ENCODE data around the gene CHMP1A.
"Not testable (repeated sequence)": the region's sequence is repeated elsewhere in the genome, so short reads cannot be mapped to it uniquely, and the experiment has no call there.

The CHMP1A gene

DNA sequence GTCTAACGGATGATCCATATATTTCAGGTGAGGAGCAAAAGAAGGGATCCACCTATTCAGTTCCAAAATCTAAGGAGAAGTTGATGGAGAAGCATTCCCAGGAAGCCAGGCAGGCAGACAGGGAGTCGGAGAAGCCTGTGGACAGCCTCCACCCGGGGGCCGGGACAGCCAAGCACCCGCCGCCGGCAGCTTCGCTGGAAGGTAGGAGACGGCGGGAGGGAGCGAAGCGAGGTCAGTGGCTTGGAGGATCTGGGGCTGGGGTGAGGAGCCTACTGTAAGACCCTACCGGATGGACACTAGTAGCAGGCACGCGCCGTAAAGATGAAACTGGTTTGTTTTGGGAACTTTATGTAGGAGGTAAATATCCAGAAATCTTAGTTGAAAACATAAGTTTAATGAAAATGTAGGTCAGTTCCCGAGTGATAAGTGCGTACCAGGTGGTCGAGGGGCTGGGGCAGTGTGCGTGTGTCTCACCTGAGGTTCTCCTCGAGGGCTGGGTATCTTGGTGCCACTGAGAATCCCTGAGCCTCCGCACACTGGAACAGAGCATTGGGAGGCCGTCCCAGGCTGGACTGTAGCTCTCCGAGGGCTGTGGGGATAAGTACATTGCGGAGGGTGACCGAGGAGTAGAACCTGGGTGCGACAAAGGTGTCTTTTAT is 842 bp upstream of the CHMP1A start:
- no peak for DNase-seq (ENCODE audit: low read depth)

DNA sequence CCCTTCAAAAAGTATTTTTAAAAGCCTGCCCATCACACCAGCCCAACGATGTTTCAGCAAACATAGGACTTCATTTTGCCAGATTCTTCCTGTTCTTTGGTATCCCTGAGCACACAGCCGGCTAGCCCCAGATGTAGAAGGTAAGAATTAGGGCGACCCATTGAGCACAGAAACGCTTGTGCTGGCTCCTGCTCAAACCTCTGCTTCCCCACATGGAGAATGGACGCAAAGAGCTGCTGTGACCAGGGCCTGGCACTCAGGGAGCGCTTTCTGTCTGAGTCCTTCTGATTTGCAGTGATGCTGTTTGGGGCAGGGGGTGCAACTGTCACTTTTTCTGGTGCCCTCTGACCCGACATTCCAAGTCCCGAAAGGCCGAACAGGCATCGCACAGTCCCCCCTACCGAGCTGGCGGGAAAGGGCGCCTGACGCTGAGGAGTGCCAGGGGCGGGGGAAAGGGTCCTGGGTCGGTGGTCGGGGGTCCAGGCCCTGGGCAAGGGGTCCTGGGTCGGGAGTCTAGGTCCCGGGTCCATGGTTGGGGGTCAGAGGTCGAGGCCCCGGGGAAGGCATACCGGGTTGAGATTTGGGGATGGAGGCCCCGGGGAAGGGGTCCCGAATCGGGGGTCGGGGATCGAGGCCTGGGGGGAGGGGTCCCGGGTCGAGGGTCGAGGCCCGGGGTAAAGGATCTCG is 930 bp downstream of the CHMP1A start:
- no peak for DNase-seq (ENCODE audit: low read depth)

DNA sequence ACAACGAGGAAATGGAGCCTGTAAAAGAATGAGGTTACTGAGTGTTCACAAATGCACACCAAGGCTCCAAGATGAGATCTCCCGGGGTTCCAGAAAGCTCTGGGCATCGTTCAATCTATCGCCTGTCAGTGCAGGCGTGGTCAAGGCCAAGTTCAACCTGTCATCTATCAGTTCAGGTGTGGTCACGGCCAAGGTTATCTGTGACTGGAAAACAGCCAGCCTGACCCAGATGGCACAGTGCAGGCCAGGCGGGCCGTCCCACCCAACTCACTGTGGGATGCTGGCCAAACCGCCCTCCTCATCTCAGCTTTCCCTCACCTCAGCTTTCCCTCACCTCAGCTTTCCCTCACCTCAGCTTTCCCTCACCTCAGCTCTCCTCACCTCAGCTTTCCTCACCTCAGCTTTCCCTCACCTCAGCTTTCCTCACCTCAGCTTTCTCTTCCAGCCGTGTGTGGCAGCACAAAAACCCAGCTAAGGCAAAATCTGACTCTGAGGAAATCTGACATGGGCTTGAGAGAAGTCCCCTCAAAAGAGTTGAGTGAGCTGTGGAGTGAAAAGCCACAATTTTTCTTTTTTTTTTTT is 2.4 kb downstream of the CHMP1A start:
- DNase-seq (ENCODE audit: low read depth): no peak

DNA sequence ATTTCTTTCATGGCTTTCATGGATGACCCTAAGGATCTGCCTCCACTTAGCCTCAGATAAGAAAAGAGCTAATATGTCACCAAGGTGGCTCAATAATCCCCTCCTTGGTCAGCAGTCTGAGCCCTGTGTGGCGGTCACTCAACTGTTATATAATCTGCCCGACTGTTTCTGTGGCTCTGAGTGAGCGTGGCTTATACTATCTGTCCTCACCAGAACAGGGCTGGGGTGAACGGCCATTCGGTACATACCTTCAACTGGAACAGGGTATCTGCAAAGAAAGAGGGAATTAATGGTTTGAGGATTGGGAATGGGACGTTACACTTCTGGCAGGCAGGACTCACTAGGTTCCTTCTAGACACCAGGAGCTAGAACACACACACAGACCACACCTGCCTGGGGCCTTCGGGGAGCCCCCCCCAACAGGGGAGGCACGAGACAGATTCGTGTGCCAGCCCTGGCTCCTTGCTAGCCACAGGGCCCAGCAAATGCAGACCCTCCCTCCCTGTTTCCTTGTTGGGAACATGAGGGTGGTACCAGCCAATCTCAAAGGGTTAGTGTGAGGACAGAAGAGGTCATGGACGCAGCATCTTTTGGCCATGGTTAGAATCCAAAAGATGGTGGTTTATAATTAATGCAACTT is 3.7 kb downstream of the CHMP1A start:
- no peak for DNase-seq (ENCODE audit: low read depth)

DNA sequence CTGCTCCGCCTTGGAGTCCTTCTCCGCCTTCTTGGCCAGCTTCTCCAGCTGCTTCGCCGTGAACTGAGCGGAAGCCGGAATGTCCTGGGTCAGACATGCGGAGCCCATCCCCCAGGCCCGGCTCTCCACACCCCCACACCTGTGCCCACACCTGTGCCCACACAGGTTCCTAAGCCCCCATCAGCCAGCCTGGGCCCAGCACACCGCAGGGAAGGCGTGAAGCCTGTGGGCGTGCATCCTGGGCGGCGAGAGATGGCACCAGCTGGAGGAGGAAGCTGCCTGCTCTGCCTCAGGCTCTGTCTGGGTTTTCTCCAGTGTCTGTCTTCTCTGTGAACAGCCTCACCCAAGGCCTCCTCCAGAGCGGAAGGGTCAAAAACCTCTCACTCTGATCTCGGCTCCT is 5.9 kb downstream of the CHMP1A start:
- DNase-seq (ENCODE audit: low read depth): no peak

DNA sequence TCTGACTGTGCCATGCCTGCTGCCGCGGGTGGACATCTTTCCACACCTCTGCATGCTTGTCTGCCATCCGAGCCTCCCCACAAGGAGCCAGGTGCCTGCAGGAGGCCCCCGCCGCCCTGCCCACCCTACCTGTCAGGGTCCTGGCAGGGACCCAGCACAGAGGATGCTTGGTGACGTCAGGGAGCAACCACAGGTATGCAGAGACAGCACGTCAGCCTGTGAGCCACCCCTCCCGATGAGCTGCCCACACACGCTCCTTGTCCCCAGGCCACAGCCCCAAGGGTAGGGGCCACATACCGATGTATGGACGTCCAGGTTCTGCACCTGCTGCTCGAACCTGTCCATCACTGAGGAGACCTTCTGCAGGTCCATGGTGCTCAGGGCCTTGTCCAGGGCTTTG is 10.6 kb downstream of the CHMP1A start:
- DNase-seq (ENCODE audit: low read depth): no peak

DNA sequence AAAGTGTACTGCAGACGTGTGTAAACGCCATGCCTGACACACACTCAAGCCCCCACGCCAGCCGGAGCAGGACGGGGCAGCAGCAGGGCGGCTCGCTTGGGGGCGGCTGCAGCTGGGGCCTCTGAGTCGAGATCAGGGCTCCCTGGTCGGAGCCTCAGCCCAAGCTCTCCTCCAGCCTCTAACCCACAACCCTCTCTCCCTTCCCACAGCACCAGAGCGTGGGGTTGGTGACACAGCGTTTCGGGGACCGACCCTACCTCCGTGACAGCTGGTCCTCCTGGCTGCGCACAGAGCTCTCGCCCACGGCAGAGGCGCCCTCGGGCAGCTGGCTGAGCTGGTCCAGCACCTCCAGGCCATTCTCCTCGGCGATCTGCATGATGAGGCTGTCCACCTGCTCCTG is 11.2 kb downstream of the CHMP1A start:
- DNase-seq (ENCODE audit: low read depth): no peak

DNA sequence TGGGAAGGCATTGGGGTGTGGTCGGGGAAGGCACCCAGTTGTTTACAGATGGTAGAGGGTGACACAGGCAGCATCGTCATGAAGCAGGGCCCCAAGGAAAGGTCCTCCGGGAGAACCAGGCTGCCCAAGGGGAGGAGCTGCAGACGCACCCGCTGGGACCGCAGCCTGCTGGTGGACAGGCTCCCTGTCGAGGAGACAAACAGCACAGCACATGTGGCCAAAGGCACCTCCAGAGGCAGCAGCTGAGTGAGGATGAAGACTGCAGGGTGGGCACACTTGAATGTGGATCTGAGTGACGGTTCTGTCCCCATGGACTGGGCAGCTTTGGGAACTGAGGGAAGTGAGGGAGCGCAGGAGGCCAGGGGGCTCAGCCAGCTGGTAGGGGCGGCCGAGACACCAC is 12.4 kb downstream of the CHMP1A start:
- no peak for DNase-seq (ENCODE audit: low read depth)

DNA sequence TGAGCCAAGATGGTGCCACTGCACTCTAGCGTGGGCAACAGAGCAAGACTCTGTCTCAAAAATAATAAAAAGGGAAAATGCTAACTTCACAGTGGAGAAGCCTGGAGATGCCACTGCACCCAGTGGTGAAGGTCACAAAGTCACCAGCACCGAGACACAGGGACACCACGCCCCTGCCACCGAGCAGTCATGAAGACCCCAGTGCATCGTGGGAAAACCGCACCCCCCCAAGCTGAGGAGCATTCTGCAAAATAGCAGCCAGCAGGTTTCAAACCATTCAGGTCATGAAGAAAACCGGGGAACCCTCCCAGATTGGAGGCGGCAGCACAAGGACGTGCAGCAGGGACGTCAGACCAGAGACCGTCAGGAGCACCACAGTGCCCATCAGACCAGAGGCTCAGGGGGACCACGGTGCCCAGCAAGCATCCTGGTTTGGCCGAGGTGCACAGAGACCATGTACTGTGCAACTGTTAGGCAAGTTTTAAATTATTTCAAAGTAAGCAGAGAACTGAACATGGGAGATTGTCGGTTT is 13.7 kb downstream of the CHMP1A start:
- DNase-seq (ENCODE audit: low read depth): no peak

DNA sequence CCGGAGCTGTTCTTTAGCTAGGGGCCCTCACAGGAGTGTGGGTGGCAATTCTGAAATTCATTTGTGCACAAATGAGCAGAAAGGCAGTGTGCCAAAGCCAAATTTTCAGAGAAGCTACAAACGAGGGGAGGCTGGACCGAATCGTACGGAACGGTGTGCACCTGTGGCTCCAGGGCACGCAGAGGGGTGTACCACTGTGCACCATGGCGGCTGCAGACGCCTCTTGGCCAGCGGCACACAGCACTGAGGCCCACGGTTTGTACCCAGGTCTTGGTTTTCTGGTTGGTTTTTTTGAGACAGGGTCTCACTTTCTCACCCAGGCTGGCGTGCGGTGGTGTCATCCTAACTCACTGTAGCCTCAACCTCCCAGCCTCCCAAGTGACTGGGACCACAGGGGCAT is 14.9 kb downstream of the CHMP1A start:
- DNase-seq (ENCODE audit: low read depth): no peak

DNA sequence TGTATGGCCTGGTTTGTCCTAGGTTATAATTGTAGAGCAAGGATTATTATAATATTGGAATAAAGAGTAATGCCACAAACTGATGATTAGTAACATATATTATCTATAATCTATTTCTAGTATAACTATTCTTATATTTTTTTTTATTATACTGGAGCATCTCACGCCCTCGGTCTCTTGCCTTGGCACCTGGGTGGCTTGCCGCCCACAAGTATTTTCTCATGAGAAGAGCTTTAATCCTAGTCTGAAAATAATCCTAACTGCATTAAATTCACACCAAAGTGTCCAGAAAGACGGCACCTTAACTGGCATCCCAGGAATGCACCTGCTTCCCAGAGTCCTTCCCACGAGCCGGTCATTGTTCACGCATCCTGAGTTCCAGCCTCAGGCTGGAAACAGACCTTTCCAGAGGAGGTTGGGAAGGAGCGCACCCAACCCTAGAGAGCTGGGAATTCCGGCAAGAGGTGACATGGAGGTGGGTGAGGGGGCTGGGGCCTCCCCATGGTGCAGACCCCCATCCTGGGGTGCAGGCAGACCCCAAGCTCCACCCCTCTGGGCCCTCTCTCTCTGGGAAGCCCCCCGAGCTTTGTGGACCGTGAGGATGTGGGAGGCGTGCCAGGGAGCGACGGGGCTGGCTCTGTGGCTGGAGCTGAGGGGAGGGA is 15.9 kb downstream of the CHMP1A start:
- DNase-seq (ENCODE audit: low read depth): no peak

DNA sequence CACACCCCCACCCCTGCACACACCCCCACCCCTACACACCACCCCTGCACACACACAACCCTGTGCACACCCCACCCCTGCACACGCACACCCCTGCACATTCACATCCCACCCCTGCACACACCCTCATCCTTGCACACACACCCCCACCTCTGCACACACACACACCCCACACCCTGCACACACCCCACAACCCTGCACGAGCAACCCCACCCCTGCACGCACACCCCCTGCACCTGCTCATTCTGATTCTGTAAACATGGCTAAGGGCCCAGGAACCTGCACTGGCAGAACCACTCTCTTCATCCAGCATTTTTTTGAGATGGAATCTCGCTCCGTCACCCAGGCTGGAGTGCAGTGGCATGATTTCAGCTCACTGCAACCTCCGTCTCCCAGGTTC is 18.1 kb downstream of the CHMP1A start:
- no peak for DNase-seq (ENCODE audit: low read depth)

DNA sequence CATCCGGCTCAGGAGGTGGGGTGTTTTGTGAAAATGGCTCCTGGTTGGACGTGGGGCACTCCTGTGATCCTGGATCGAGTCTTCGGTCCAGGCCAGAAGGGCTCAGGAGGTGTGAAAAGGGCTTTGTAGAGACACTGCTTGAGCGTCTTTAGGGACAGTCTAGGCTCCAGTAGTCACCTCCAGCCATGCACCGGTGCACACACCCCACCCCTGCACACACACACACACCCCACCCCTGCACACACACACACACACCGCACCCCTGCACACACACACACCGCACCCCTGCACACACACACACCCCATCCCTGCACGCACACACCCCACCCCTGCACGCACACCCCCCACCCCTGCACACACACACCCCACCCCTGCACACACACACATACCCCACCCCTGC is 19.1 kb downstream of the CHMP1A start:
- no peak for DNase-seq (ENCODE audit: low read depth)

DNA sequence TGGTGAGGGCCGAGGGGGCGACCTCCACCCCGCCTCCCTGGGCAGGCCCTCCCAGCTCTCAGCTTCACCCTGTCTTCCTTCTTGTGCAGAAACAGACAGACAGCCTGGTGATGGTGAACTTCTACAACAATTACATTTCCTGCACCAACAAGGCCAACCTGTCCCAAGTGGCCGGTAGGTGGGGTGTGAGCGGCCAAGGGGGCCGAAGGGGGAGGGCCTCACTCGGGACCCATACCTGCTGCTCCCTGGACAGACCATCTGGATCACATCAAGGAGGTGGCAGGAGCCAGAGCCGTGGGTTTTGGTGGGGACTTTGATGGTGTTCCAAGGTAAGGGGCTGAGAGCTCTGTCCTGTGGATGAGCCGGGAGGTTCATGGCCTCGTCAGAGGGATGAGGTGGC is 20.1 kb downstream of the CHMP1A start:
- DNase-seq (ENCODE audit: low read depth): no peak

DNA sequence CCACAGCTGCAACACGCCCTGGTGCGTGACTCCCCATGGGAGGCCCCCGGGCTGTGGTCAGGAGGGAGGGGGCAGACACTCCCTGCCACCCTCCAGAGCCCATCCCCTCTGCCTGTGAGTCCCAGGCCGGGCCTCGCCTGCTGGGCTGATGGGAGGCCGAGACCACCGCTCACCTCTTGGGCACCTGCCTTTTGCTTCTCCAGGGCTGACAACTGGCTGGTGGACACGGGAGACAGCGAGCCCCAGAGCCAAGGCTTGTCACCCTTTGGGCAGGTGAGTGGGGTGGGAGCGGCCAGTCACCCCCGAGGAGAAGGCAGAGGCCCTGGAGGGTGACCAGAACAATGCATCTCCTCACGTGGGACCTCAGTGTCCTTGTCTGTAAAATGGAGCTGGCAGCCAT is 20.8 kb downstream of the CHMP1A start:
- DNase-seq (ENCODE audit: low read depth): no peak

DNA sequence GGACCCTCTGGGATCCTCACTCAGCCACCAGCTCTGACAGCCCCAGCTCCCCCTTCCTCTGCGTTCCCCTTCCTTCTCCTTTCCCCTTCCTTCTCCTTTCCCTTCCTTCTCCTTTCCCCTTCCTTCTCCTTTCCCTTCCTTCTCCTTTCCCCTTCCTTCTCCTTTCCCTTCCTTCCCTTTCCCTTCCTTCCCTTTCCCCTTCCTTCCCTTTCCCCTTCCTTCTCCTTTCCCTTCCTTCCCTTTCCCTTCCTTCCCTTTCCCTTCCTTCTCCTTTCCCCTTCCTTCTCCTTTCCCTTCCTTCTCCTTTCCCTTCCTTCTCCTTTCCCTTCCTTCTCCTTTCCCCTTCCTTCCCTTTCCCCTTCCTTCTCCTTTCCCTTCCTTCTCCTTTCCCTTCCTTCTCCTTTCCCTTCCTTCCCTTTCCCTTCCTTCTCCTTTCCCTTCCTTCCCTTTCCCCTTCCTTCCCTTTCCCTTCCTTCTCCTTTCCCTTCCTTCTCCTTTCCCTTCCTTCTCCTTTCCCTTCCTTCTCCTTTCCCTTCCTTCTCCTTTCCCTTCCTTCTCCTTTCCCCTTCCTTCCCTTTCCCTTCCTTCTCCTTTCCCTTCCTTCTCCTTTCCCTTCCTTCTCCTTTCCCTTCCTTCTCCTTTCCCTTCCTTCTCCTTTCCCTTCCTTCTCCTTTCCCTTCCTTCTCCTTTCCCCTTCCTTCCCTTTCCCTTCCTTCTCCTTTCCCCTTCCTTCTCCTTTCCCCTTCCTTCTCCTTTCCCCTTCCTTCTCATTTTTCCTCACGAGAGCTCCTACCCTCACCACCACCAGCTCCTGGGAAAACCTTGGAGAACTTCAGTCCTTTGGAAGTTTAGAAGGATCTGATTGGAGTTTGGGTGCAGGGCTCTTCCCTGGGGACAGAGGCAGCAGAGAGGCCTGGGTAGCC is 22.8 kb downstream of the CHMP1A start:
- DNase-seq (ENCODE audit: low read depth): not testable (repeated sequence)

DNA sequence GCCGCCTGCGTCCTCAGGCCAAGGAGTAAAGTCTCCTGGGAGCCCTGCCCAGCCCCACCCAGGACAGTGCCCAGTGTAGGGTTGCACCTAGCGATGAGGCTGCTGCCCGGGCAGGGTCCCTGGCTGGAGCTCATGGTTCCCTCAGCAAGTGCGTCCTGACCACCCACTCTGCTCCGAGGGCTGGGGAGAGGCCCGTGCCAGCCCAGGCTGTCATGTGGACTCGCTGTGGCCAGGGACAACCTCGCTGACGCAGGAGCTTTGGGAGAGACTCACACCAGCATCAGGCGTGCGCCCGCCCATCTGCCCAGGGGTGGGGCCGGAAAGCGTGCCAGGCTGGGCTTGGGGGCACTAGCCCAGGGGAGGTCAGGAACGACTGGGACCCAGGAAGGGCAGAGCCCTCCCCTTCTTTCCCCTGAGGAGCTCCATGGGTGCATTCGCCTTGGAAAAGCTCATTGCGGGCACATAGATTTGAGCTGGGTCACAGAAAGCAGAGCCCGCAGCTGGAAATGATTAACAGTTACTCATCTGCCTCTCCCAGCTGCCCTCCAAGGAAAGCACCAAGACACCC is 24.4 kb downstream of the CHMP1A start:
- DNase-seq (ENCODE audit: low read depth): peak; percentile 47

DNA sequence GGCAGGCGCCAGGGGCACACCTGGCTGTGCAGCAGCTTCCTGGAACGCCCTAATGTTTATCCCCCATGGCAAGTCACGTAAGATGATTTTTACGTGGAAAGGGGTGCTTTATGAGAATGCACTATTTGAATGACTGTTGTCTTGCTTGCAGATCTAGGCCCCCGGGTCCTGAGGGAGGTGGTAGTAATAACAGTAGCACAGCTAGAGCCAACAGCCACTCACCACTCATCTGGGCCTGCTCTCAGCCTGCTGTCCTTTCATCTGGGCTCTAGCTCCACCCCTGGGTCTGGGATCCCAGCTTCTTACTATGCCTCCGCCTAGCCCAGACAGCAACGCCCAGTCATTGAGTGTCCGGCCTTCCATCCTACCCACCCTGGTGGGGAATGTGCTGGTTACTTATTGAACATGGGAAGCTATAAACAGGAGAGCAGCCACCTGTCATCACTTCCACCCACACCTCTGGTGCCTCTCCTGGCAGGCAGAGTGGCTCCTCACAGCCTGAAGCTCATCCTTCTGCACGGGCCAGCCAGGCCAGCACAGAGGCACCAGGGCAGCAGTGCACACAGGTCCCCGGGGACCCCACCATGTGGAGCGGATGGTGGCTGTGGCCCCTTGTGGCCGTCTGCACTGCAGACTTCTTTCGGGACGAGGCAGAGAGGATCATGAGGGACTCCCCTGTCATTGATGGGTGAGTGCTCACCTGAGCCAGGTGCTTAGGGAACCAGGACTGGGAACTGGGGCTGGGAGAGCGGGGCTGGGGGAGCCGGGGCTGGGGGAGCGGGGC is 27.5 kb downstream of the CHMP1A start:
- DNase-seq (ENCODE audit: low read depth): no peak

DNA sequence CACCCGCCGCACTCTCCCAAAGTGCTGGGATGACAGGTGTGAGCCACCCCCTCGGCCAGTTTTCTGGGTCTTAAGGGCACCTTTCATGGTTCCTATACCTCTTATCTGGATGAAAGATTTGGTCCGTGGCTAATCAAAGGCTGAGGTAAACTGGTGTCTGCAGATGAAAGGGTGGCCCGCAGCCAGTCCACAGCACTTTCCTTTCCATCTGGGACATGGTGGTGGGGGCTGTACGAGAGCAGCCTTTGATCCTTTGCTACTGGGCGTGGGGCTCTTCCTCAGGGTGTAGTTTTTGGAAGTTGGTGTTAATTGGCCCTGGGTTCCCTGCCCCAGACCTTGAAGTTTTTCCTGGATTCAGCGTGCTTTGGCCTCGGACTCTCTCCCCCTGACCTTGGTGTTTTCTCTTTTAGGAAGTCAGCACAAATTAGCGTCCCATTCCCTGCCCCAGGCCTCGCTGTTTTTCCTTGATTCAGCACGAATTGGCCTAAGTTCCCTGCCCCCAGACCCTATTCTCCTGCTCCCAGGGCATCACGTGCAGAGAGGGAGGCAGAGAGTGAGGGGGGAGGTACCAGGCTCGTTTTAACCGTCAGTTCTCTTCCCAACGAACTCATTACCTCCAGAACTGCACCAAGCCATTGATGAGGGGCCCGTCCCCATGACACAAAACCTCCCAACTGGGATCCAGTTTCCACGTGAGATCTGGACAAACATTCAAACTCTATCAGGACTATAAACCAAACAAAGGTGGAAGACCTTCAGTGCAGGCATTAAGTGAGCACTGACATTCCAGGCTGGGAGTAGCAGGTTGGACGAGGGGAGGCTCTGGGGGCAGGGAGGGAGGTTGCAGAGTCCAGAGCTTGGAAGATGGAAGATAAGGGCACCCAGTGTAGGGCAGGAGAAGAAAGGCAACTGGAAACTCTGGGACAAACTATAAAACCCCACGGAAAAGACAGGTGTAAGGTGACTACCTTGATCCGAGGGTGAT is 32.4 kb downstream of the CHMP1A start:
- DNase-seq (ENCODE audit: low read depth): no peak
